GM12875 (cell line): ENCODE data around the gene EYS.

Experiments used
- H3K4me3 ChIP-seq: one replicate; pipeline ENCODE4 v1.5.1; 2011; ENCODE audit warnings: low read depth, low read length, control low read depth
- TF ChIP-seq, protein P1 (sequence below): IDR thresholded peaks from 2 replicates; pipeline ENCODE4 v1.5.1; 2011; ENCODE audit warnings: low read depth, mild to moderate bottlenecking, control low read depth, inconsistent platforms, low read length, moderate library complexity, borderline replicate concordance; ENCODE audit not compliant: insufficient read depth

Gene EYS

DNA sequence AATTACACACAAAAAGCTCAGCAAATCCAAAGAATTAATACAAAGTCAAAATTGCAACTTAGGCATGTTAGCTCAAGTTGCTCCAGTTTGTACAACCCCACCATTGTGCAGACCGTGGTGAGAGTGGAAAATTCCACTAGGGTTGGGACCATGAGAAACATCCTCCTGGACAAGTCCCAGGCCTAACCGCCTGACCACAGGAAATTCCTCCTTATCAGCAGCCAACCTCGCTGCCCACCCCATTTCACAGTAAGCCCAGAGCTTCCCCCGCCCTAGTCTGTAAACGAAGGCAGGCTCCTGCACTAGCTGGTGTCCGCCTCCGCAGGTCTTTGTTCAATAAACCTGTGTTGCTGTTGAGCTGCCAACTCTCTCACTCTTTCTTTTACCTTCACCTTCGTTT lies 1023.3 kb downstream of the EYS start:
- no peak overlapping the region for H3K4me3 ChIP-seq
- TF ChIP-seq, protein P1, sequence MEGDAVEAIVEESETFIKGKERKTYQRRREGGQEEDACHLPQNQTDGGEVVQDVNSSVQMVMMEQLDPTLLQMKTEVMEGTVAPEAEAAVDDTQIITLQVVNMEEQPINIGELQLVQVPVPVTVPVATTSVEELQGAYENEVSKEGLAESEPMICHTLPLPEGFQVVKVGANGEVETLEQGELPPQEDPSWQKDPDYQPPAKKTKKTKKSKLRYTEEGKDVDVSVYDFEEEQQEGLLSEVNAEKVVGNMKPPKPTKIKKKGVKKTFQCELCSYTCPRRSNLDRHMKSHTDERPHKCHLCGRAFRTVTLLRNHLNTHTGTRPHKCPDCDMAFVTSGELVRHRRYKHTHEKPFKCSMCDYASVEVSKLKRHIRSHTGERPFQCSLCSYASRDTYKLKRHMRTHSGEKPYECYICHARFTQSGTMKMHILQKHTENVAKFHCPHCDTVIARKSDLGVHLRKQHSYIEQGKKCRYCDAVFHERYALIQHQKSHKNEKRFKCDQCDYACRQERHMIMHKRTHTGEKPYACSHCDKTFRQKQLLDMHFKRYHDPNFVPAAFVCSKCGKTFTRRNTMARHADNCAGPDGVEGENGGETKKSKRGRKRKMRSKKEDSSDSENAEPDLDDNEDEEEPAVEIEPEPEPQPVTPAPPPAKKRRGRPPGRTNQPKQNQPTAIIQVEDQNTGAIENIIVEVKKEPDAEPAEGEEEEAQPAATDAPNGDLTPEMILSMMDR = no peak

DNA sequence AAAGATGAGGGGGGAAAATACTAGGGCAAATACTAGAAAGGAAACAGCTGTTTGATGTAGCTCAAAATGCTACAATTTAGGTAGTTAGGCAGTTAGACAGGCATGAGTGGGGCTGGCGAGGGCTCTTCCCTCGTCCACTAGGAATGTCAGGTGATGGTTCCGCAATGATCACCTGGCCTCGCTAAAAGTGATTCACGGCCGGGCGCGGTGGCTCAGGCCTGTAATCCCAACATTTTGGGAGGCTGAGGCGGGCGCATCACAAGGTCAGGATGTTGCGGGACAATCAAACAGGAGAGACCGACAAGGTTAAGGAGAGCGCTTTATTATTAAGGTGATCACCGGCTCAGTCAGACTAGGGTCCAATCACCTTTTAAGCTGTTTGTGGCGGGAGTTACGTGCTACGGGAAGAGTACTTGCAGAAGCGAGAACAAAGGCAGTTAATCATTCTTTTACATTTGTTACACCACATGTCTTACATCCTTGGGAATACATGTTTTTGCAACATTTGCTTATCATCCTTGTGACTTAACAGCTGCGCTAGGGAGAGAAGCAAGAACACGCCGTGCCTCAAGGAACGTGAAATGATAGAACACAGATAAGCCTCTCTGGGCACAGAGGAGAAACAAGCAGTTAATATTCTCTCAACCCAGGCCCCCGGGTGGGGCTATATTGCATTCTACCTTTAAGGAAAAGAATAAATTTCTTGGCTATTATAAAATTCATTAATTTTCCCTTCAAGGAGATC lies 1025.4 kb downstream of the EYS start:
- TF ChIP-seq, protein P1 = no peak
- no peak overlapping the region for H3K4me3 ChIP-seq

DNA sequence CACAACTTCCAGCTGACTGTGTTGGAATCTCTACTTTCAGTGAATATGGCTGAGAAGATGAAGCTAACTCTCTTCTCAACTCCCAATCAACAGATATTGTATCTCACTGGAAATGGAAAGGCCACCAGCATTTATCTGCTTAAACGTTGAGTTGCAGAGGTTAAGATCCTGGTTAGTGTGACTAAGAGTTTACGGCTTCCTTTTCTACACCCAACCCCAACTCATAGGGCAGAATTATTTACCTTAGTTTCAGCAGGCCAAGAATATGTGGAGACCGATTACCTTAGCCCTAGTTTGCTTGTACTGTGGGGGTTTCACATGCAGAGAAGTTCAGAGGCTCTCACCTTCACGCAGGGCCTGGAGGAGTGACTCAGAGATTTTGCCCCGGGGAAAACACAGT lies 1026.6 kb downstream of the EYS start:
- H3K4me3 ChIP-seq = no peak overlapping the region
- TF ChIP-seq, protein P1 = no peak

DNA sequence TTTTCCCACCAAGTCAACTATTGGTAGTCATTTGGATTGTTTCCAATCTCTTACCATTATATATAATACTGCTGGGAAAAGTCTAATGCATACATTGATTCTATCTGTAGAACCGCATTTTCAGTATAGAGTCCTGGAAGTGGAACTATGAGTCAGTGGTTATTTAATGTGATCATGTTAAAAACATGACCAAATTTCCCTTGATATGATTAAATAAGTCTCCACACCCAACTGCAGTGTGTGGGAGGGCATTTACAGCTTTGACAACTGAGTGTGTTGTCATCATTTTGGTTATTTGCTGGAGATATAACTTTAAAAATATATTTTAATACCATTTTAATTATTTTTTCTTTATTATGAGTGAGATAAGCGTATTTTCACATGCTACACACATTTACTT lies 1027.6 kb downstream of the EYS start:
- H3K4me3 ChIP-seq = no peak overlapping the region

DNA sequence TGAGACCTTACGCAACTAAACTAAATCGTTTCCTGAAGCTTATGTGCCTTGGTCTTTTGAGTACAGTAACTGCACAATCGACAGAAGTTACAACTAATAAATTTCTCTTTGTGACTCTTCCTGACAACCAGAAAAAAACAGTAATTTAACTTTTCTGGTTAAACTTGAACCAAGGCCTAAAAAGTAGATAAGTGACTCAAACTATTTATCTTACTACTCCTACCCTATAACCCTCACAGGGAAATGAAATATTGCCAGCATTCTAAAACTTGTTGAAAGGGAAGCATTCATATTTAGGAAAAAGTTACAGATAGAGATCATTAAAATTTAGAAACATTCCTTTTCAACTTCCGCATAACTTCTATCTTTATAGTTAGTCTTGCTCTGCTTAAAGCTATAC lies 1034.4 kb downstream of the EYS start:
- no peak overlapping the region for H3K4me3 ChIP-seq
- TF ChIP-seq, protein P1 = no peak

More for the DNA sequence above, 1027.6 kb downstream of the EYS start:
- TF ChIP-seq, protein P1 = no peak

DNA sequence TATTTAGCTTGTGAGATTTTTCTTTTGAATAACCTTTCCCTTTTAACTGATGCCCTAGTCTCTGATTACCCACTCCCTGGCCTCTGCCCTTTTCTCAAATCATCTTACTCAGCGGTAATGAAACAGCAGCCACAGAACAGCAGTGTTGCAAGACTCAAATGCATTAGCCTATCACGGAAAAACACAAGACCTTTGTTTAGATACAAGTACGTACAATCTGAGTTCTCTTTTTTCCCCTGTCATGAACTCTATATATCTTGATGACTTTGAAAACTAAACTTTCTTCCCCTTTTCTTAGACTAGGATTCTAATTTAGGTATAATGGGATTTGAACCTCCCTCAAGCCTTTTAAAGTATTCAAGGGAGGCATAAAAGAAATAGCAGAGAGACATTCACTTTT lies 1034.9 kb downstream of the EYS start:
- no peak overlapping the region for H3K4me3 ChIP-seq
- TF ChIP-seq, protein P1 = no peak

DNA sequence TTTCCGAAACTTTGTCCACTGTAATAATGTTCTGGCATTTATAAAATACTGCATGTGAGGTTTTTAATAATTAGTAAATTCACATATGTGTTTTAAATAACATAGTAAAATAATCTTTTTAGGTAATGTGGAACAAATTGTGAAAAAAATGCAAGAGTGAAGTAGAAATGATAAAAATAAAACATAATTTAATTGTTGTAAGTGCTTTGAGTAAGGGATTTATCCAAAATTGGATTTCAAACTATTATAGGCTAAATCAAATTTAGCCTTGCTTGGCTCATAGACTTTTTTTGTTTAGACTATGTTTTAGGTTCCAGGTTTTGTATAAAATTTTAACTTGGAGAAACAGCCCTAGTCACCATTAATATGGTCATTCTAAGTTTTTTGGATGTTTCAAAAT lies 1041.9 kb downstream of the EYS start:
- TF ChIP-seq, protein P1 = no peak
- H3K4me3 ChIP-seq = no peak overlapping the region
